DND-41 (cell line): ENCODE measurements around the gene HMSD.

ENCODE experiments used
- ATAC-seq: fragments of 200-7000 bp; cut with Tn5 transposase; 3 replicates; pipeline ENCODE4 v1.9.1; 2021; ENCODE audit warnings: low read depth; ENCODE audit not compliant: insufficient read depth
- DNase-seq: peaks from one replicate; pipeline ENCODE4 v3.0.0-alpha.2; 2020
- H2AFZ ChIP-seq: 2 replicates; pipeline ENCODE4 v1.6.0; 2012; ENCODE audit warnings: low read depth, low read length
- H3K27ac ChIP-seq: 2 replicates; pipeline ENCODE4 v1.5.1; 2012; ENCODE audit warnings: low read length, inconsistent platforms
- H3K27me3 ChIP-seq: fragments of 200-600 bp; sonication (generic); 2 replicates; pipeline ENCODE4 v1.6.0; 2012; ENCODE audit warnings: low read length, mild to moderate bottlenecking, inconsistent platforms; ENCODE audit not compliant: insufficient read depth, poor library complexity
- H3K36me3 ChIP-seq: 2 replicates; pipeline ENCODE4 v1.5.1; 2012; ENCODE audit warnings: low read length, inconsistent platforms; ENCODE audit not compliant: insufficient read depth
- H3K4me1 ChIP-seq: 2 replicates; pipeline ENCODE4 v1.5.1; 2012; ENCODE audit warnings: mild to moderate bottlenecking, low read length; ENCODE audit not compliant: insufficient read depth
- H3K4me2 ChIP-seq: 2 replicates; pipeline ENCODE4 v1.6.0; 2012; ENCODE audit warnings: mild to moderate bottlenecking, moderate library complexity, low read length, inconsistent platforms; ENCODE audit not compliant: insufficient read depth
- H3K4me3 ChIP-seq, 2 experiments: fragments of 200-600 bp in 1 of 2; shearing (Covaris generic) in 1 of 2; 2 replicates each; pipeline ENCODE4 v1.5.1; 2012 to 2016; ENCODE audit warnings: inconsistent platforms in 2 of 2, low read length in 2 of 2, mild to moderate bottlenecking in 2 of 2, low read depth in 1 of 2, moderate library complexity in 1 of 2
- H3K79me2 ChIP-seq: 2 replicates; pipeline ENCODE4 v1.6.0; 2012; ENCODE audit warnings: low read length, inconsistent platforms; ENCODE audit not compliant: insufficient read depth
- H3K9ac ChIP-seq: 2 replicates; pipeline ENCODE4 v1.6.0; 2012; ENCODE audit warnings: low read depth, mild to moderate bottlenecking, inconsistent platforms, low read length, moderate library complexity
- H3K9me3 ChIP-seq: 2 replicates; pipeline ENCODE4 v1.5.1; 2012; ENCODE audit warnings: low read length, moderate library complexity, mild to moderate bottlenecking, inconsistent platforms; ENCODE audit not compliant: insufficient read depth, severe bottlenecking
- H4K20me1 ChIP-seq: 2 replicates; pipeline ENCODE4 v1.6.0; 2012; ENCODE audit warnings: low read length; ENCODE audit not compliant: insufficient read depth
- EZH2 ChIP-seq: IDR thresholded peaks from 3 replicates; pipeline ENCODE4 v1.6.1; 2012; ENCODE audit warnings: borderline replicate concordance, low read depth, mild to moderate bottlenecking, moderate library complexity, low read length, inconsistent platforms; ENCODE audit not compliant: severe bottlenecking
- TF ChIP-seq, protein P1 (sequence below): IDR thresholded peaks from 2 replicates; pipeline ENCODE4 v1.5.1; 2012; ENCODE audit warnings: borderline replicate concordance, low read length, moderate library complexity, mild to moderate bottlenecking; ENCODE audit not compliant: poor library complexity, severe bottlenecking; ENCODE audit errors: extremely low read depth

HMSD gene

DNA sequence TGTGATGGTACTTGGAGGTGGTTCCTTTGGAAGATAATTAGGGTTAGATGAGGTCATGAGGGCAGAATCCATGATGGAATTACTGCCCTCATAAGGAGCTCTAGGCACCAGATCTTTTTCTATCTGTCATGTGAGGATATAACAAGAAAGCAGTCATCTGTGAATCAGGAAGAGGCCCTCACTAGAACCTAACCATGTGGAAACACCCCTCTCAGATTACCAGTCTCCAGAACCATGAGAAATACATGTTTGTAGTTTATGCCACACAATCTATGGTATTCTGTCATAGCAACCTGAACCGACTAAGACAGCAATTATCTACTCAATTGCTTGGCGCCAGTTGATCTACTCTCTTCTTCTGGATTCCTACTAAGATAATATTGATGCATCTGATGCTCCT lies 43.7 kb upstream of the HMSD start:
- no peak for ATAC-seq
- no peak overlapping the region for H2AFZ ChIP-seq

DNA sequence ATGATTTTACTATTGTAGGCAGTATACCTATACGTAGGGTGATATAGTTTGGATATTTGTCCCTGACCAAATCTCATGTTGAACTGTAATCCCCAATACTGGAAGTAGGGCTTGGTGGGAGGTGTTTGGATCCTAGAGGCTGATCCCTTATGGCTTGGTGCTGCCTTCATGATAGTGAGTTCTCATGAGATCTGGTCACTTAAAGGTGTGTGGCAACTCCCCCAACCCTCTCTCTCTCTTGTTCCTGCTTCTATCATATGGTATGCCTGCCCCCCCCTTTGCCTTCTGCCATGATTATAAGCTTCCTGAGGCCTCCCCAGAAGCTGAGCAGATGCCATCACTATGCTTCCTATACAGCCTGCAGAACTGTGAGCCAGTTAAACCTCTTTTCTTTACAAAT lies 43.0 kb upstream of the HMSD start:
- Histone ChIP-seq H3K4me3 (no peak overlapping the region), H3K9ac (no peak overlapping the region), H3K4me2 (no peak overlapping the region), H3K36me3 (no peaks in the 10 kb centered on the region), H3K79me2 (no peaks in the 10 kb centered on the region), H3K4me1 (no peaks in the 10 kb centered on the region), H3K27me3 (no peaks in the 10 kb centered on the region), H4K20me1 (no peaks in the 10 kb centered on the region), H3K9me3 (peaks cover 5% of the 10 kb centered on the region), H3K27ac (no peak overlapping the region), H2AFZ (no peak overlapping the region)
- no peak for TF ChIP-seq EZH2
- TF ChIP-seq, protein P1, sequence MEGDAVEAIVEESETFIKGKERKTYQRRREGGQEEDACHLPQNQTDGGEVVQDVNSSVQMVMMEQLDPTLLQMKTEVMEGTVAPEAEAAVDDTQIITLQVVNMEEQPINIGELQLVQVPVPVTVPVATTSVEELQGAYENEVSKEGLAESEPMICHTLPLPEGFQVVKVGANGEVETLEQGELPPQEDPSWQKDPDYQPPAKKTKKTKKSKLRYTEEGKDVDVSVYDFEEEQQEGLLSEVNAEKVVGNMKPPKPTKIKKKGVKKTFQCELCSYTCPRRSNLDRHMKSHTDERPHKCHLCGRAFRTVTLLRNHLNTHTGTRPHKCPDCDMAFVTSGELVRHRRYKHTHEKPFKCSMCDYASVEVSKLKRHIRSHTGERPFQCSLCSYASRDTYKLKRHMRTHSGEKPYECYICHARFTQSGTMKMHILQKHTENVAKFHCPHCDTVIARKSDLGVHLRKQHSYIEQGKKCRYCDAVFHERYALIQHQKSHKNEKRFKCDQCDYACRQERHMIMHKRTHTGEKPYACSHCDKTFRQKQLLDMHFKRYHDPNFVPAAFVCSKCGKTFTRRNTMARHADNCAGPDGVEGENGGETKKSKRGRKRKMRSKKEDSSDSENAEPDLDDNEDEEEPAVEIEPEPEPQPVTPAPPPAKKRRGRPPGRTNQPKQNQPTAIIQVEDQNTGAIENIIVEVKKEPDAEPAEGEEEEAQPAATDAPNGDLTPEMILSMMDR = no peak
- DNase-seq (no peak), ATAC-seq (no peak)

More for the DNA sequence above, 43.7 kb upstream of the HMSD start:
- H3K27me3 ChIP-seq = no peaks in the 10 kb centered on the region
- no peak overlapping the region for H3K9ac ChIP-seq
- H3K4me3 ChIP-seq = no peak overlapping the region
- H4K20me1 ChIP-seq = no peaks in the 10 kb centered on the region
- no peak for DNase-seq
- H3K79me2 ChIP-seq = no peaks in the 10 kb centered on the region
- no peak overlapping the region for H3K4me2 ChIP-seq
- H3K27ac ChIP-seq = no peak overlapping the region
- TF ChIP-seq, protein P1 = no peak
- no peak for TF ChIP-seq EZH2
- H3K36me3 ChIP-seq = no peaks in the 10 kb centered on the region
- H3K4me1 ChIP-seq = no peaks in the 10 kb centered on the region
- H3K9me3 ChIP-seq = peaks cover 5% of the 10 kb centered on the region

DNA sequence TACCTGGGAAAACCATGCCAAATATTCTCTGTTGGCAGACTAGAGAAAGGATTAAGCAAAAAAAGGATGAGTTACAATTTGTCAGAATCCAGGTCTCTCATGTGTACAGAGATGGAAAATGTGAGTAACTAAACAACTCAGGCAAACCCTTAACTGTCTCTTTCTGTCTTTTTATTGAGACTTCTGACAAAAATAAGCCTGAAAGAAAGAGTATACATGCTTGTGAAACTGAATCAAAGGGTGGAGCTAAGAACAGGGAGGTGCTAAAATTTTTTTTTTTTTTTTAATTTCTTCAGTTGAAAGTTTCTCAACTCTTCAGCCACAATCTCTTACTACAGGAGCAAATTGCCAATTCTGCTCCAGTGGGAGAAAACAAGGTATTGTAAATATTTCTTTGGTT lies 41.4 kb upstream of the HMSD start, which contains the start of gene SERPINB10:
Gene SERPINB10, plus strand, starts transcription at position 295 of the 400 bp plus-strand sequence. CDS start 7,553 bp downstream, outside the sequence.
- Histone ChIP-seq H3K27ac (no peak within 1 kb of the TSS), H4K20me1 (no peaks in the 10 kb centered on the region), H3K4me3 (no peak within 1 kb of the TSS), H3K27me3 (no peaks in the 10 kb centered on the region), H3K36me3 (no peaks in the 10 kb centered on the region), H3K9ac (no peak within 1 kb of the TSS), H3K4me1 (no peaks in the 10 kb centered on the region), H3K9me3 (peaks cover 5% of the 10 kb centered on the region), H2AFZ (no peak within 1 kb of the TSS), H3K4me2 (no peak within 1 kb of the TSS), H3K79me2 (no peaks in the 10 kb centered on the region)
- ATAC-seq (no peak), DNase-seq (no peak)
- TF ChIP-seq, protein P1 = no peak
- TF ChIP-seq EZH2 = no peak

DNA sequence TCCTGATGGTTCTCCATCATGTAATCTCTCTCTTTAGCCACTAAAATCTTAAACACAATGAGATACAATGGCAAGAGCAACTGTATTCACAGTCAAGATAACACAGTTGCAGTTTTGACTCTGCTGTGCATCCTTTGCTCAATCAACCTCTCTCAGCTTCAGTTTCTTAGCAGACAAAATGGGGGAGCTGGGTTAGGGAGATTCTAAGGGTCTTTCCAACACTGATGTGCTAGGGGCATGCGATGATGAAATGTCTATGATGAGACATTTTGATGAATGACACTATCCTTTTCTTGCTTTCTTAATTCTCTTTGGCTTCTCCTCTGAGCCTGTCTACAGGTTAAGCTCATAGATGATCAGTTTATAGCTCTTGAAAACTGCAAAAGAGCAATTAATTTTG lies 40.2 kb upstream of the HMSD start:
- no peak for TF ChIP-seq EZH2
- TF ChIP-seq, protein P1 = no peak
- DNase-seq = no peak
- ATAC-seq = no peak
- H2AFZ ChIP-seq = no peak overlapping the region
- peaks cover 5% of the 10 kb centered on the region for H3K9me3 ChIP-seq
- no peak overlapping the region for H3K27ac ChIP-seq
- no peaks in the 10 kb centered on the region for H3K27me3 ChIP-seq
- H3K9ac ChIP-seq = no peak overlapping the region
- H3K36me3 ChIP-seq = no peaks in the 10 kb centered on the region
- H3K4me3 ChIP-seq = no peak overlapping the region
- H3K4me1 ChIP-seq = no peaks in the 10 kb centered on the region
- H3K79me2 ChIP-seq = no peaks in the 10 kb centered on the region
- no peak overlapping the region for H3K4me2 ChIP-seq
- no peaks in the 10 kb centered on the region for H4K20me1 ChIP-seq
